Transverse colon (tissue), 4 donors: Measurements from ENCODE around the gene MAJIN. TPM values are rescaled to one million over a fixed set of nuclear protein-coding genes. Genes with fewer than 3 reads are reported as not detected.

Source experiments
- DNase-seq: peaks from one replicate; pipeline ENCODE4 v3.0.0-alpha.2; 2019
- H3K27ac ChIP-seq, 4 donors: fragments of 200-600 bp; sonication (generic); 2 replicates each; pipeline ENCODE4 v1.5.1; 2016 to 2018; ENCODE audit warnings: inconsistent platforms in 4 of 4
- H3K27me3 ChIP-seq: fragments of 200-600 bp; sonication (generic); 2 replicates; pipeline ENCODE4 v1.5.1; 2017; ENCODE audit warnings: inconsistent platforms
- H3K36me3 ChIP-seq, 4 donors: fragments of 200-600 bp; sonication (generic); 2 replicates each; pipeline ENCODE4 v1.5.1; 2017 to 2019; ENCODE audit warnings: inconsistent platforms in 4 of 4
- H3K4me1 ChIP-seq, 4 donors: fragments of 200-600 bp; sonication (generic); 2 replicates each; pipeline ENCODE4 v1.5.1; 2017 to 2020; ENCODE audit warnings: inconsistent platforms in 4 of 4
- H3K4me3 ChIP-seq, 4 donors: fragments of 200-600 bp; sonication (generic); 1 replicate in 1 of 4; 2 replicates in 3 of 4; pipeline versions ENCODE4 v1.5.1 to v1.6.1; 2017 to 2019; ENCODE audit warnings: inconsistent platforms in 4 of 4
- H3K9me3 ChIP-seq, 2 donors: fragments of 200-600 bp; sonication (generic); 2 replicates each; pipeline ENCODE4 v1.5.1; 2017 to 2019; ENCODE audit warnings: inconsistent platforms in 2 of 2
- EP300 ChIP-seq: sonication (generic); formaldehyde crosslinking; IDR thresholded peaks from one replicate; pipeline ENCODE4 v1.6.1; 2017; ENCODE audit warnings: antibody characterized with exemption, low read depth
- POLR2A ChIP-seq: fragments of 450-650 bp; IDR thresholded peaks from one replicate; pipeline ENCODE4 v1.6.1; 2016; ENCODE audit warnings: antibody characterized with exemption, mild to moderate bottlenecking, moderate library complexity
- POLR2AphosphoS5 ChIP-seq, 3 donors: sonication (generic); formaldehyde crosslinking; IDR thresholded peaks; one replicate each; pipeline ENCODE4 v1.6.1; 2016; ENCODE audit warnings: antibody characterized with exemption in 3 of 3
- WGBS, 2 donors: methylation state at CpG; one replicate each; pipeline ENCODE4 v1.1.5; 2018; ENCODE audit warnings: low coverage in 1 of 2; 5-methylcytosine and 5-hydroxymethylcytosine counted together
- in situ Hi-C, 4 donors: fragments of 200-750 bp; cut with MboI; loops; one replicate each; pipeline versions ENCODE4 v1.15.0 to v1.15.1; 2017; ENCODE audit warnings: low sequenced_read_pairs in 3 of 4, low pct_ligation_motif_present in 1 of 4, low pct_unique_long_range_greater_than_20kb in 1 of 4
- intact Hi-C: fragments of 100-400 bp; cut with DNase I; formaldehyde crosslinking; loops from one replicate; pipeline ENCODE4 v1.15.1; 2023; ENCODE audit warnings: low total_unique reads
- total RNA-seq, 4 donors: library from RNA; depleted of rRNA; stranded (reverse); fragments of >200 nt; gene quantifications; one replicate each; pipeline ENCODE4 v1.1.0, GENCODE V29; 2016
- TF ChIP-seq, protein P1 (sequence below), 5 experiments: fragments of 200-600 bp in 3 of 5; fragments of 450-650 bp in 2 of 5; sonication (generic) in 3 of 5; IDR thresholded peaks; 1 replicate in 2 of 5; 2 replicates in 3 of 5; pipeline ENCODE4 v1.5.1; 2016 to 2017; ENCODE audit warnings: antibody characterized with exemption in 5 of 5, inconsistent platforms in 3 of 5, mild to moderate bottlenecking in 2 of 5, moderate library complexity in 1 of 5

MAJIN gene
- total RNA-seq, 4 donors from 2014 or later: not detected

DNA sequence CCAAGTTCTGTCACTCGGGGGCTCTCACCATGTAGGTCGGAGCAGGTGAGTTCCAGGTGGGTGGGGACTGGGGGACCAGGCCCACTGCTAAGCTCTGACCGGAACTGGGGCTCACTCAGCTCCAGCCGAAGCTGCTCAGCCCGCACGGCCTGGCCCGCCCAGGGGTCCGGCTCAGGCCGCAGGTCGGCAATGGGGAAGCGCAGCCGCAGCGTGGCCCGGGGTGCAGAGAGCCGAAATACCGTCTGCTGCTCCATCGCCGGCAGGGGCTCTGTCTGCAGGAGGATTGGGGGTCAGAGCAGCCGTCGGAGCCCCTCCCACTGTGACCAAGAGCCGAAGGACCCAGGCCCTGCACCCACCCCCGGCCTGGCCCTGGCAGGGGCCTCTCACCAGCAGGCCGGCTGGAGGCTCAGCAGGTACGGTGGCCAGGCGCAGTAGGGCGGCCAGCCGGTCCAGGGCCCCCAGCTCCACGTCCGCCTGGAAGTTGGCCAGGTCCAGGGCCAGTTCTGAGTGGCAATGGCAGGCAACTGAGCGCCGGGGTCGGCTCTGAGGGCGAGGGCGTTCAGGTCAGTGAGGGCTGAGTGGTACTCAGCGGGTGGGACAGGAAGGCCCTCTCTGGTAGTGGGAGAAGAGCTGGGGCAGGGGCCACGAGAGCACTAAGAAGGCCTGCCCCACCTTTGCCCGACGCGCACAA, 62.1 kb downstream of the MAJIN start:
- WGBS, 2 donors: 58 to 95% methylated on average over 2 to 29 of the region's 39 CpGs
- no peaks in the 10 kb centered on the region for H3K9me3 ChIP-seq
- in situ Hi-C loops (no loop called here), intact Hi-C loops (no loop called here)
- no peaks in the 10 kb centered on the region for H3K4me1 ChIP-seq
- H3K27ac ChIP-seq: no peak overlapping the region
- no peak overlapping the region for H3K4me3 ChIP-seq
- H3K27me3 ChIP-seq: no peaks in the 10 kb centered on the region
- DNase-seq: no peak
- H3K36me3 ChIP-seq: peaks cover 0 to 68% (median 28%) of the 10 kb centered on the region in 4 donors
- TF ChIP-seq EP300: no peak
- no peak for TF ChIP-seq POLR2A
- TF ChIP-seq, protein P1, sequence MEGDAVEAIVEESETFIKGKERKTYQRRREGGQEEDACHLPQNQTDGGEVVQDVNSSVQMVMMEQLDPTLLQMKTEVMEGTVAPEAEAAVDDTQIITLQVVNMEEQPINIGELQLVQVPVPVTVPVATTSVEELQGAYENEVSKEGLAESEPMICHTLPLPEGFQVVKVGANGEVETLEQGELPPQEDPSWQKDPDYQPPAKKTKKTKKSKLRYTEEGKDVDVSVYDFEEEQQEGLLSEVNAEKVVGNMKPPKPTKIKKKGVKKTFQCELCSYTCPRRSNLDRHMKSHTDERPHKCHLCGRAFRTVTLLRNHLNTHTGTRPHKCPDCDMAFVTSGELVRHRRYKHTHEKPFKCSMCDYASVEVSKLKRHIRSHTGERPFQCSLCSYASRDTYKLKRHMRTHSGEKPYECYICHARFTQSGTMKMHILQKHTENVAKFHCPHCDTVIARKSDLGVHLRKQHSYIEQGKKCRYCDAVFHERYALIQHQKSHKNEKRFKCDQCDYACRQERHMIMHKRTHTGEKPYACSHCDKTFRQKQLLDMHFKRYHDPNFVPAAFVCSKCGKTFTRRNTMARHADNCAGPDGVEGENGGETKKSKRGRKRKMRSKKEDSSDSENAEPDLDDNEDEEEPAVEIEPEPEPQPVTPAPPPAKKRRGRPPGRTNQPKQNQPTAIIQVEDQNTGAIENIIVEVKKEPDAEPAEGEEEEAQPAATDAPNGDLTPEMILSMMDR (IDR thresholded peaks at IDR 0.05): no peak
- TF ChIP-seq POLR2AphosphoS5 (IDR thresholded peaks at IDR 0.05): no peak

DNA sequence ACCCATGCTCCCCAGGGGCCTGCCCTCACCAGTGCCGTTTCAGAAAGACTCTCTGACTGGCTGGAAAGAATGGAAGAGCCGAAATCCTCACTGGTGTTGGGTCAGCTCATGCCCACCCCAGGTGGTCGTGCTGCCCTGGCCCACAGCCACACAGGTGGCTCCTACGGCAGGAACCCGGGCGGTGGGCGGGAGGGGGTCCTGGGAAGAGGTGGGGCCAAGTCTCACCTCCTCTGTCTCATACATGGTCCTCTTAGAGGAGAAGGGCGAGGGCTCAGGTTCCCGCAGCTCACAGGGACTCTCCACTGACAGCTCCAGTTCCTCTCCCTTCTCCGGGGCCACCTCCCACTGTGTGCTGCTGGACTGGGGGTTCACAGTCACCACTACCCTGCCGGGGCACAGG, 63.1 kb downstream of the MAJIN start:
- Histone ChIP-seq H3K36me3 (peaks cover 0 to 71% (median 25%) of the 10 kb centered on the region in 4 donors), H3K27ac (no peak overlapping the region), H3K4me3 (no peak overlapping the region), H3K9me3 (no peaks in the 10 kb centered on the region), H3K4me1 (no peaks in the 10 kb centered on the region), H3K27me3 (no peaks in the 10 kb centered on the region)
- in situ Hi-C loops (no loop called here), intact Hi-C loops (no loop called here)
- DNase-seq: no peak
- TF ChIP-seq EP300 (no peak), POLR2AphosphoS5 (IDR thresholded peaks at IDR 0.05) (no peak), POLR2A (no peak)
- TF ChIP-seq, protein P1 (IDR thresholded peaks at IDR 0.05): no peak
- 94% methylated on average over 11 of the region's 11 CpGs; no CpG with 5 or more reads in 1 of the 2 donors for WGBS, 2 donors

DNA sequence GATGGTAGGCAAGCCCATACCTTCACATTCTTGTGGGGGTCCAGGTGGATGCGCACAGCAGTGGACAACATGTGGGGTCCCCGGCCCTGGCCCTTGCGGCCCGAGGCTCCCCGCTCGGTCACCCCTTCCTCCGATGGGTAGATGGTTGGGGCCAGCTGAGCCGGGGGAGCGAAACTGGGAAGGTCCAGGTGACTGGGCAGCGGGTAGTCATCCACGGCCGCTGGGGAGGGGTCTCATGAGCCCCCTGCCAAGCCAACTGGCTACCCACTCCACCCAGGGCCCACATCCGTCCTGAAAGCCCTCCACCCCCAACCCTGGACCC, 65.6 kb downstream of the MAJIN start:
- in situ Hi-C loops: no loop called here
- H3K4me1 ChIP-seq: no peaks in the 10 kb centered on the region
- no peaks in the 10 kb centered on the region for H3K9me3 ChIP-seq
- H3K4me3 ChIP-seq: no peak overlapping the region
- no peak overlapping the region for H3K27ac ChIP-seq
- WGBS, 2 donors: 96% methylated on average over 13 of the region's 13 CpGs; no CpG with 5 or more reads in 1 of the 2 donors
- no peak for DNase-seq
- H3K36me3 ChIP-seq: peaks cover 0 to 73% (median 22%) of the 10 kb centered on the region in 4 donors
- no peaks in the 10 kb centered on the region for H3K27me3 ChIP-seq
- TF ChIP-seq POLR2A (no peak), EP300 (no peak), POLR2AphosphoS5 (IDR thresholded peaks at IDR 0.05) (no peak)
- TF ChIP-seq, protein P1 (IDR thresholded peaks at IDR 0.05): no peak
- intact Hi-C loops: no loop called here

DNA sequence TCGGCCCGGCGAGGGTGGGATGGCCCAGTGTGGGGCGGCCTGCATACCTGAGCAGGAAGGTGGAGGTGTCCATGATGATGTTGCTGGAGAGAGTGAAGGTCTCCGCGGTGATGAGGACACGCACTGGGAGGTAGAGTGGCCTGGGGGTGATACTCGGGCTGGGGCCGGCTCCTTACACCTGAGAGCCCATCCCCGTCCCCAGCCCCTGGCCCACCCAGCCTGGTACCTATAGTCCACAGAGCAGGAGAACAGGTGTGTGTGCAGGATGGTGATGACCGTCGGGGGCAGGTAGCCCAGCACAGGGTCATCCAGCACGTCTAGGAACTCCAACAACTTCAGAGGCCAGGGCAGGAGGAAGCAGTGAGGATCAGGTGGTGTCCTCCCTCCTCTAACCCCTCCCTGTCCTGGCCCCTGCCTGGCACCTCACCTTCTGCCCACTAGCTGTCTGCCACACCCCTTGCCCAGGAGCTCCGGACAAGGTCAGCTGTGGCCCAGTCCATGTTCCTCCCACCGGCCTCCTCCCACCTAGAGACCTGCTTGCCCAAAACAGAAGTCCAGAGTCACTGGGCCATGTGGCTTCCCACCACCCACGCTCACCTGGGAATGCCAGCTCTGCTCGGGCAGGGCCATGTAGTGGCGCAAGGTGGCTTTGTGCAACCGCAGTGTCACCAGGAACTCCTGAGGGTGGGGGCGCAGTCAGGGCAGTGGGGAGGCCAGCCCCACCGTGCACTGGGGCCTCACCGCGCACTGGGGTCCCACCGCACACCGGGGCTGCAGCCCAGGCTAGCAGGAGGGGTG, 66.2 kb downstream of the MAJIN start:
- no peak overlapping the region for H3K4me3 ChIP-seq
- H3K36me3 ChIP-seq: peaks cover 0 to 67% (median 23%) of the 10 kb centered on the region in 4 donors
- no peaks in the 10 kb centered on the region for H3K27me3 ChIP-seq
- intact Hi-C loops: no loop called here
- DNase-seq: no peak
- H3K27ac ChIP-seq: no peak overlapping the region
- in situ Hi-C loops: no loop called here
- no peaks in the 10 kb centered on the region for H3K9me3 ChIP-seq
- no peaks in the 10 kb centered on the region for H3K4me1 ChIP-seq
- TF ChIP-seq POLR2AphosphoS5 (IDR thresholded peaks at IDR 0.05): no peak
- TF ChIP-seq POLR2A: no peak
- no peak for TF ChIP-seq EP300
- TF ChIP-seq, protein P1 (IDR thresholded peaks at IDR 0.05): no peak
- WGBS, 2 donors: 95% methylated on average over 25 of the region's 25 CpGs; no CpG with 5 or more reads in 1 of the 2 donors
